K562 (cell line): ENCODE measurements around the gene IL34. TPM values are rescaled to one million over a fixed set of nuclear protein-coding genes. Genes with fewer than 3 reads are reported as not detected.

Experiments used
- ATAC-seq: fragments of 200-7000 bp; cut with Tn5 transposase; 3 replicates; pipeline ENCODE4 v1.9.1; 2020; ENCODE audit warnings: moderate library complexity
- BruUV-seq: library from RNA; stranded (reverse); fragments of 400-500 nt; replicated peaks from 2 replicates; lab custom pipeline; 2021; lab: Mats Ljungman, UMichigan
- CTCF ChIA-PET: fragments of 300-600 bp; formaldehyde crosslinking; extraction: SDS; loops from one replicate; lab custom pipeline; 2021; ENCODE audit warnings: low intra/inter-chr PET ratio; lab: Yijun Ruan, JAX
- POLR2A ChIA-PET: fragments of 300-600, 350-650 bp; sonication (Branson Sonifier 250); formaldehyde crosslinking; extraction: SDS; loops from one replicate; lab custom pipeline; 2021; ENCODE audit warnings: antibody characterized with exemption, inconsistent platforms; lab: Yijun Ruan, JAX
- DNase-seq, 4 experiments: peaks; one replicate each; pipeline versions ENCODE4 v3.0.0 to v3.0.0-alpha.2; 2011 to 2018; ENCODE audit warnings: low spot score in 3 of 4, mixed read lengths in 3 of 4; ENCODE audit errors: extremely low read depth in 1 of 4
- FAIRE-seq: peaks from 2 replicates; lab custom pipeline; 2011; peaks lifted over from hg19 to GRCh38; lab: Jason Lieb, UNC
- H2AFZ ChIP-seq: 2 replicates; pipeline ENCODE4 v1.6.0; 2011; ENCODE audit warnings: low read depth, low read length, control low read depth, inconsistent platforms
- H3K27ac ChIP-seq: fragments of 200-600 bp; 3 replicates; pipeline ENCODE4 v1.8.0; 2011; ENCODE audit warnings: low read depth, mild to moderate bottlenecking, control low read depth, inconsistent platforms, low read length, moderate library complexity, mixed read lengths; ENCODE audit errors: extremely low read depth
- H3K27me3 ChIP-seq, 2 experiments: fragments of 300-600 bp in 1 of 2; 2 replicates in 1 of 2; 3 replicates in 1 of 2; pipeline versions ENCODE4 v1.6.0 to v1.8.0; 2011; ENCODE audit warnings: inconsistent platforms in 2 of 2, low read length in 2 of 2, mild to moderate bottlenecking in 1 of 2, mixed read lengths in 1 of 2, moderate library complexity in 1 of 2; ENCODE audit not compliant: control insufficient read depth in 2 of 2, insufficient read depth in 2 of 2
- H3K36me3 ChIP-seq: fragments of 300-600 bp; 3 replicates; pipeline ENCODE4 v1.8.0; 2011; ENCODE audit warnings: mild to moderate bottlenecking, low read length, inconsistent platforms; ENCODE audit not compliant: control insufficient read depth, insufficient read depth
- H3K4me1 ChIP-seq, 2 experiments: fragments of 200-600 bp in 1 of 2; replicated peaks in 1 of 2; 2 replicates in 1 of 2; 3 replicates in 1 of 2; pipeline versions ENCODE4 v1.5.1 to v1.8.0; 2011; ENCODE audit warnings: inconsistent platforms in 2 of 2, low read length in 2 of 2, mild to moderate bottlenecking in 1 of 2, mixed read lengths in 1 of 2, moderate library complexity in 1 of 2; ENCODE audit not compliant: control insufficient read depth in 2 of 2, insufficient read depth in 2 of 2
- H3K4me2 ChIP-seq: 2 replicates; pipeline ENCODE4 v1.6.1; 2011; ENCODE audit warnings: low read length, control low read depth, inconsistent platforms, mixed read lengths; ENCODE audit not compliant: insufficient read depth
- H3K4me3 ChIP-seq: fragments of 200-600 bp; sonication (generic), shearing (Covaris generic); 2 replicates; pipeline ENCODE4 v1.5.1; 2016; ENCODE audit warnings: control low read depth, inconsistent platforms
- H3K79me2 ChIP-seq: fragments of 200-600 bp; 3 replicates; pipeline ENCODE4 v1.8.0; 2011; ENCODE audit warnings: low read length, inconsistent platforms; ENCODE audit not compliant: control insufficient read depth, insufficient read depth
- H3K9ac ChIP-seq, 2 experiments: 2 replicates each; pipeline versions ENCODE4 v1.6.0 to v1.6.1; 2011; ENCODE audit warnings: low read depth in 2 of 2, low read length in 2 of 2, control low read depth in 1 of 2, inconsistent platforms in 1 of 2, mild to moderate bottlenecking in 1 of 2, mixed read lengths in 1 of 2; ENCODE audit not compliant: insufficient read depth in 1 of 2
- H3K9me1 ChIP-seq: one replicate; pipeline ENCODE4 v1.6.0; 2011; ENCODE audit warnings: inconsistent platforms, mild to moderate bottlenecking, low read length, moderate library complexity; ENCODE audit not compliant: control insufficient read depth, insufficient read depth
- H3K9me3 ChIP-seq: replicated peaks from 2 replicates; pipeline ENCODE4 v1.5.1; 2011; ENCODE audit warnings: low read depth, low read length, inconsistent platforms; ENCODE audit not compliant: control insufficient read depth, insufficient read depth
- H4K20me1 ChIP-seq: replicated peaks from 2 replicates; pipeline ENCODE4 v1.6.1; 2011; ENCODE audit warnings: low read length, inconsistent platforms, mixed read lengths; ENCODE audit not compliant: control insufficient read depth, insufficient read depth
- AFF1 ChIP-seq, 2 experiments: fragments of 450-650 bp; IDR thresholded peaks; 2 replicates each; pipeline ENCODE4 v1.6.1; 2018; ENCODE audit warnings: mild to moderate bottlenecking in 2 of 2, low read depth in 1 of 2; ENCODE audit not compliant: partially characterized antibody in 2 of 2
- CBX2 ChIP-seq: fragments of 200-600 bp; sonication (generic); IDR thresholded peaks from one replicate; pipeline ENCODE4 v1.6.1; 2012; ENCODE audit warnings: mild to moderate bottlenecking, low read length, inconsistent platforms; ENCODE audit not compliant: insufficient read depth, poor library complexity, severe bottlenecking
- CTCF ChIP-seq, 3 experiments: IDR thresholded peaks in 2 of 3; conservative IDR thresholded peaks in 1 of 3; 2 replicates each; pipeline ENCODE4 v1.5.1; 2011 to 2012; ENCODE audit warnings: low read length in 3 of 3, mild to moderate bottlenecking in 3 of 3, control low read depth in 2 of 3, improper control_type of control experiment in 1 of 3, inconsistent platforms in 1 of 3, low read depth in 1 of 3, mixed read lengths in 1 of 3, moderate library complexity in 1 of 3; ENCODE audit not compliant: insufficient read depth in 2 of 3
- FOXM1 ChIP-seq, 2 experiments: fragments of 450-650 bp in 1 of 2; sonication (generic) in 1 of 2; formaldehyde crosslinking in 1 of 2; IDR thresholded peaks; 2 replicates each; pipeline versions ENCODE4 v1.6.1 to v1.9.0; 2017 to 2022; ENCODE audit warnings: low read depth in 2 of 2, mild to moderate bottlenecking in 2 of 2, missing genetic modification reagents in 1 of 2, moderate library complexity in 1 of 2
- HNRNPL ChIP-seq: fragments of 200-400 bp; formaldehyde crosslinking; IDR thresholded peaks from 2 replicates; pipeline ENCODE4 v1.6.1; 2017; ENCODE audit warnings: low read depth, mild to moderate bottlenecking, low read length
- HSF4 ChIP-seq: fragments of 250-450 bp; sonication (Bioruptor Pico); IDR thresholded peaks from 2 replicates; pipeline ENCODE4 v2.1.2; 2022; ENCODE audit warnings: mild to moderate bottlenecking, moderate library complexity, borderline replicate concordance
- MEIS2 ChIP-seq: fragments of 450-650 bp; IDR thresholded peaks from 2 replicates; pipeline ENCODE4 v1.6.1; 2014; ENCODE audit warnings: mild to moderate bottlenecking; ENCODE audit not compliant: partially characterized antibody
- OTX1 ChIP-seq: fragments of 450-650 bp; formaldehyde crosslinking; IDR thresholded peaks from 2 replicates; pipeline ENCODE4 v1.4.0; 2022; ENCODE audit warnings: mild to moderate bottlenecking
- RNF2 ChIP-seq: sonication (generic); IDR thresholded peaks from 2 replicates; pipeline ENCODE4 v1.6.1; 2016
- XRCC3 ChIP-seq: fragments of 450-650 bp; IDR thresholded peaks from 2 replicates; pipeline ENCODE4 v1.6.1; 2017; ENCODE audit warnings: mild to moderate bottlenecking, moderate library complexity
- ZNF740 ChIP-seq, 3 experiments: fragments of 200-800 bp in 1 of 3; sonication (Bioruptor generic) in 1 of 3; sonication (generic) in 1 of 3; formaldehyde crosslinking in 1 of 3; IDR thresholded peaks; 2 replicates each; pipeline versions ENCODE4 v1.6.1 to v1.8.0; 2016 to 2022; ENCODE audit warnings: mild to moderate bottlenecking in 2 of 3, missing compliant biosample characterization in 2 of 3, missing genetic modification characterization in 2 of 3, missing genetic modification reagents in 1 of 3
- WGBS: fragments of 100-300 bp; shearing (Covaris generic); methylation state at CpG from one replicate; pipeline ENCODE4 v1.1.6; 2016; ENCODE audit warnings: low coverage, mixed read lengths; ENCODE audit not compliant: insufficient coverage; ENCODE audit errors: missing lambda C conversion rate; 5-methylcytosine and 5-hydroxymethylcytosine counted together
- in situ Hi-C: fragments of 300-500 bp; cut with MboI; formaldehyde crosslinking; loops from 4 replicates; pipeline ENCODE4 v1.15.0; 2018; ENCODE audit warnings: inconsistent platforms, mixed read lengths
- intact Hi-C: fragments of 100-400 bp; cut with micrococcal nuclease; formaldehyde crosslinking; loops from 2 replicates; pipeline ENCODE4 v1.14.2; 2022
- polyA plus RNA-seq, 8 experiments: library from polyadenylated mRNA; depleted of rRNA in 4 of 8; stranded (reverse) in 5 of 8; unstranded in 3 of 8; fragments of >200 nt; fragmentation: Nextera tagmentation in 2 of 8; fragmentation: Illumina TruSeq in 1 of 8; extraction: Ambion mirVana in 2 of 8; extraction: Trizol in 1 of 8; gene quantifications; 2 replicates each; pipeline versions ENCODE4 v1.2.1 to v1.2.3, GENCODE V29; 2011 to 2014; ENCODE audit warnings: inconsistent platforms in 1 of 8, missing spikeins in 1 of 8
- total RNA-seq, 7 experiments: library from RNA; depleted of rRNA in 6 of 7; stranded (reverse); fragments of >200 nt in 6 of 7; fragmentation: Illumina TruSeq in 2 of 7; extraction: Trizol in 2 of 7; gene quantifications; 2 replicates each; pipeline versions ENCODE4 v1.2.1 to v1.2.3, GENCODE V29; 2011 to 2021; ENCODE audit warnings: low replicate concordance in 1 of 7

IL34 gene
- total and polyA plus RNA-seq, 9 of the 15 experiments (the other 6 are each of a cell fraction or from before 2014, with no cell fraction given): 0.07 to 0.18 (median 0.10) TPM; not detected in 6

GRCh38 chr16:70653809-70654771, 7.7 kb downstream of the IL34 start:
- 29% methylated on average over 32 of the region's 35 CpGs for WGBS
- FAIRE-seq: peak; percentile 97
- H3K27me3 ChIP-seq: peaks cover 0 to 4% of the 10 kb centered on the region in 2 experiments; a peak in 1 of 5 replicates
- TF ChIP-seq HSF4 (no peak), MEIS2 (no peak), HNRNPL (no peak), OTX1 (CRISPR knock-in tag) (no peak), XRCC3 (no peak), RNF2 (no peak), ZNF740 (CRISPR knock-in tag; IDR thresholded peaks at IDR 0.05) (0 out of 2 replicates have a peak, but pooled peaks have one; percentile 58), ZNF740 (tag; IDR thresholded peaks at IDR 0.05) (no peak), CBX2 (no peak), CTCF (IDR thresholded peaks at IDR 0.05 in 2 of 3, conservative IDR thresholded peaks at IDR 0.05 in 1 of 3; ENCODE audit: insufficient read depth in 2 of 3, low read depth in 1 of 3, low read length in 3 of 3) (peak; percentile 82 to 97 (median 93)), FOXM1 (IDR thresholded peaks at IDR 0.05; ENCODE audit: low read depth) (no peak), FOXM1 (CRISPR knock-in tag; IDR thresholded peaks at IDR 0.05; ENCODE audit: low read depth) (no peak), AFF1 (IDR thresholded peaks at IDR 0.05; ENCODE audit: low read depth in 1 of 2, partially characterized antibody in 2 of 2) (peak in 1 of 2 experiments; percentile 35)

More at GRCh38 chr16:70653809-70654771, 7.7 kb downstream of the IL34 start:
- POLR2A ChIA-PET: interaction anchor here (1.0 to 1.9 kb wide), 4 partner anchors 12 to 125 kb away, joined by 3 to 5 read pairs (median 4); no protein-coding TSS in a partner anchor
- Histone ChIP-seq H3K27ac (peak overlapping the region; percentile 69; the same call in 2 of the 3 replicates), H4K20me1 (no peaks in the 10 kb centered on the region), H3K4me2 (peak overlapping the region; percentile 74), H3K4me3 (peak overlapping the region; percentile 7), H3K9me1 (no peaks in the 10 kb centered on the region), H3K9me3 (no peaks in the 10 kb centered on the region), H3K36me3 (no peaks in the 10 kb centered on the region), H2AFZ (peak overlapping the region; percentile 86), H3K79me2 (no peaks in the 10 kb centered on the region), H3K9ac (peak overlapping the region; percentile 47 to 84; a peak in 3 of 4 replicates), H3K4me1 (peaks cover 6 to 24% of the 10 kb centered on the region in 2 experiments)
- CTCF ChIA-PET: interaction anchor here (1.0 kb wide), 1 partner anchor 402 kb away, joined by 3 read pairs; the partner anchor contains the start of gene EXOSC6
- in situ Hi-C loops: no loop called here
- intact Hi-C loops: loop anchor here (2.0 to 10.0 kb wide), 4 partner anchors 77 to 277 kb away; partner anchors contain the start of genes COG4 and SF3B3
- BruUV-seq: no TSS peak
- DNase-seq: peak; percentile 75 to 91 (median 81)
- peak; percentile 93 for ATAC-seq
